Inflammatory macrophage treated with lipopolysaccharide for 1 hour (primary cell): ENCODE measurements around the gene TTF2.

Experiments
- DNase-seq, 2 donors: peaks; one replicate each; pipeline ENCODE4 v3.0.0-alpha.2; 2020 to 2022

TTF2 gene

GRCh38 chr1:117046781-117047180 lies 13.3 kb upstream of the TTF2 start:
- no peak for DNase-seq

- no peak for DNase-seq
Observed at GRCh38 chr1:117047271-117047670, 12.9 kb upstream of the TTF2 start.

- DNase-seq: peak; percentile 29 to 60
Observed at GRCh38 chr1:117049857-117050256, 10.3 kb upstream of the TTF2 start.

- no peak for DNase-seq
Observed at GRCh38 chr1:117051224-117052064, 8.7 kb upstream of the TTF2 start.

GRCh38 chr1:117054068-117054467 lies 6.1 kb upstream of the TTF2 start:
- no peak for DNase-seq

- no peak for DNase-seq
Observed at GRCh38 chr1:117058810-117059209, 1.3 kb upstream of the TTF2 start.

GRCh38 chr1:117059334-117059677 lies 820 bp upstream of the TTF2 start:
- peak in 1 of 2 donors; percentile 22 for DNase-seq

- peak; percentile 34 to 51 for DNase-seq
Observed at GRCh38 chr1:117060441-117061317, 553 bp downstream of the TTF2 start.

- peak; percentile 77 to 90 for DNase-seq
Observed at GRCh38 chr1:117061986-117062415, 1.9 kb downstream of the TTF2 start.

- DNase-seq: no peak
Observed at GRCh38 chr1:117066367-117066766, 6.2 kb downstream of the TTF2 start.

GRCh38 chr1:117067533-117068370 lies 7.6 kb downstream of the TTF2 start:
- DNase-seq: peak; percentile 34 to 63

GRCh38 chr1:117068580-117068979 lies 8.5 kb downstream of the TTF2 start:
- DNase-seq: no peak

- DNase-seq: no peak
Observed at GRCh38 chr1:117069220-117069844, 9.2 kb downstream of the TTF2 start.

- DNase-seq: no peak
Observed at GRCh38 chr1:117070124-117070523, 10.0 kb downstream of the TTF2 start.

- no peak for DNase-seq
Observed at GRCh38 chr1:117076648-117077047, 16.5 kb downstream of the TTF2 start.

GRCh38 chr1:117077267-117077666 lies 17.1 kb downstream of the TTF2 start:
- DNase-seq: peak in 1 of 2 donors; percentile 51

GRCh38 chr1:117079737-117080136 lies 19.6 kb downstream of the TTF2 start:
- DNase-seq: no peak

GRCh38 chr1:117084231-117084630 lies 24.1 kb downstream of the TTF2 start:
- DNase-seq: no peak

- DNase-seq: no peak
Observed at GRCh38 chr1:117087686-117088085, 27.6 kb downstream of the TTF2 start.

GRCh38 chr1:117089996-117090395 lies 29.9 kb downstream of the TTF2 start:
- no peak for DNase-seq

- no peak for DNase-seq
Observed at GRCh38 chr1:117092594-117092993, 32.5 kb downstream of the TTF2 start.

GRCh38 chr1:117093091-117093534 lies 33.0 kb downstream of the TTF2 start:
- DNase-seq: no peak
